ENCODE data around the gene FAM131C.

- no peak for TF ChIP-seq CTCF (conservative IDR thresholded peaks at IDR 0.05)
- TF ChIP-seq EZH2 (IDR thresholded peaks at IDR 0.05; ENCODE audit: low read depth), result no peak
Observed at GRCh38 chr1:16094453-16095158, 21.2 kb upstream of the FAM131C start.
